GM18858 (cell line): ENCODE measurements around the gene LRP11.
"Not testable (repeated sequence)": the region's sequence is repeated elsewhere in the genome, so short reads cannot be mapped to it uniquely, and the experiment has no call there.

Experiments
- ATAC-seq: cut with Tn5 transposase; IDR thresholded peaks from one replicate; pipeline ENCODE4 v1.9.1; 2021; ENCODE audit not compliant: unreplicated experiment

Gene LRP11

GRCh38 chr6:149897855-149898744 is 33.9 kb upstream of the LRP11 start, which contains the start of gene RAET1E:
TSS of gene RAET1E (minus strand) at chr6:149898113. CDS start at chr6:149890901, 7,212 bp downstream.
- ATAC-seq: no peak

GRCh38 chr6:149897015-149897697 is 33.0 kb upstream of the LRP11 start:
- no peak for ATAC-seq

GRCh38 chr6:149896491-149896890 is 32.3 kb upstream of the LRP11 start:
- ATAC-seq: no peak

GRCh38 chr6:149895833-149896271 is 31.7 kb upstream of the LRP11 start:
- ATAC-seq: no peak

- ATAC-seq: no peak
Measured at GRCh38 chr6:149895048-149895590, 31.0 kb upstream of the LRP11 start.

- not testable (repeated sequence) for ATAC-seq
Measured at GRCh38 chr6:149891864-149892263, 27.7 kb upstream of the LRP11 start.

- no peak for ATAC-seq
Measured at GRCh38 chr6:149891259-149891658, 27.1 kb upstream of the LRP11 start.

GRCh38 chr6:149890629-149891045 is 26.5 kb upstream of the LRP11 start:
- no peak for ATAC-seq

GRCh38 chr6:149889326-149889725 is 25.2 kb upstream of the LRP11 start:
- no peak for ATAC-seq

GRCh38 chr6:149888659-149889058 is 24.5 kb upstream of the LRP11 start:
- ATAC-seq: no peak

- no peak for ATAC-seq
Measured at GRCh38 chr6:149888093-149888492, 23.9 kb upstream of the LRP11 start.

GRCh38 chr6:149887343-149887742 is 23.2 kb upstream of the LRP11 start:
- ATAC-seq: no peak

- no peak for ATAC-seq
Measured at GRCh38 chr6:149885888-149886287, 21.7 kb upstream of the LRP11 start.

- ATAC-seq: no peak
Measured at GRCh38 chr6:149884617-149885016, 20.5 kb upstream of the LRP11 start.

GRCh38 chr6:149884215-149884614 is 20.1 kb upstream of the LRP11 start:
- ATAC-seq: no peak

- ATAC-seq: no peak
Measured at GRCh38 chr6:149881860-149882259, 17.7 kb upstream of the LRP11 start.

- ATAC-seq: no peak
Measured at GRCh38 chr6:149881066-149881766, 17.1 kb upstream of the LRP11 start.

GRCh38 chr6:149877659-149878058 is 13.5 kb upstream of the LRP11 start:
- no peak for ATAC-seq

GRCh38 chr6:149876241-149876933 is 12.2 kb upstream of the LRP11 start:
- ATAC-seq: no peak

GRCh38 chr6:149872233-149872632 is 8.1 kb upstream of the LRP11 start:
- no peak for ATAC-seq

- no peak for ATAC-seq
Measured at GRCh38 chr6:149871182-149871581, 7.0 kb upstream of the LRP11 start.
